Measurements from ENCODE around the gene DLX6.

DNA sequence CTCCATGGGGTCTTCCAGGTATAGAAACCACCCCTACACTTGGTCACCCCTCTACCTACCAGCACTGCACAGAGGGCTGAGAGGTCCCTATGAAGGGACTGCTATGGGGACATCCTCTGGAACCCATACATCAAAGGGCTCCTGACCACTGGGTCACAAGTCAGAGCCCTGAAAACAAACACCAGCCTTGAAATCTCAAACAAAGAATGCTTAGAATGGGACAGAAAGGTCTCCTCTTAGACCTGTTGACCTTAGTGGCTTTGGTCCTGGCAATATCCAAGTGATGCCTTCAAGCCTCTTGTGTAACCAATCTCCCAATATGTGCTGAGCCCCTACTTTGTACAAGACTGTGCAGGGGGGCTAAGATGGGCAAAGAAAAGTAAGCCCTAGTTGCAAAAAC, 34.6 kb upstream of the DLX6 start:
- TF ChIP-seq POLR2A (IDR thresholded peaks at IDR 0.05) = no peak
- TF ChIP-seq, protein P1, sequence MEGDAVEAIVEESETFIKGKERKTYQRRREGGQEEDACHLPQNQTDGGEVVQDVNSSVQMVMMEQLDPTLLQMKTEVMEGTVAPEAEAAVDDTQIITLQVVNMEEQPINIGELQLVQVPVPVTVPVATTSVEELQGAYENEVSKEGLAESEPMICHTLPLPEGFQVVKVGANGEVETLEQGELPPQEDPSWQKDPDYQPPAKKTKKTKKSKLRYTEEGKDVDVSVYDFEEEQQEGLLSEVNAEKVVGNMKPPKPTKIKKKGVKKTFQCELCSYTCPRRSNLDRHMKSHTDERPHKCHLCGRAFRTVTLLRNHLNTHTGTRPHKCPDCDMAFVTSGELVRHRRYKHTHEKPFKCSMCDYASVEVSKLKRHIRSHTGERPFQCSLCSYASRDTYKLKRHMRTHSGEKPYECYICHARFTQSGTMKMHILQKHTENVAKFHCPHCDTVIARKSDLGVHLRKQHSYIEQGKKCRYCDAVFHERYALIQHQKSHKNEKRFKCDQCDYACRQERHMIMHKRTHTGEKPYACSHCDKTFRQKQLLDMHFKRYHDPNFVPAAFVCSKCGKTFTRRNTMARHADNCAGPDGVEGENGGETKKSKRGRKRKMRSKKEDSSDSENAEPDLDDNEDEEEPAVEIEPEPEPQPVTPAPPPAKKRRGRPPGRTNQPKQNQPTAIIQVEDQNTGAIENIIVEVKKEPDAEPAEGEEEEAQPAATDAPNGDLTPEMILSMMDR (IDR thresholded peaks at IDR 0.05) = no peak

Measured in transverse colon (tissue), 3 donors.